Endodermal cell (in vitro differentiated cells): Measurements from ENCODE around the gene PCDHA1. TPM values are rescaled to one million over a fixed set of nuclear protein-coding genes. Genes with fewer than 3 reads are reported as not detected.

ENCODE experiments used
- DNase-seq: peaks from one replicate; pipeline ENCODE4 v3.0.0-alpha.2; 2017
- H3K27ac ChIP-seq: 2 replicates; pipeline ENCODE4 v1.5.1; 2013; ENCODE audit warnings: mild to moderate bottlenecking, low read depth, low read length, moderate library complexity
- H3K27me3 ChIP-seq: 2 replicates; pipeline ENCODE4 v1.6.1; 2013; ENCODE audit warnings: mild to moderate bottlenecking, low read length, moderate library complexity; ENCODE audit not compliant: insufficient read depth, control insufficient read depth, poor library complexity, severe bottlenecking
- H3K36me3 ChIP-seq: 2 replicates; pipeline ENCODE4 v1.7.0; 2013; ENCODE audit warnings: mild to moderate bottlenecking, low read length, moderate library complexity; ENCODE audit not compliant: control insufficient read depth, insufficient read depth
- H3K4me1 ChIP-seq: one replicate; pipeline ENCODE4 v1.7.0; 2013; ENCODE audit warnings: low read length; ENCODE audit not compliant: control insufficient read depth, insufficient read depth
- H3K4me3 ChIP-seq: 2 replicates; pipeline ENCODE4 v1.5.1; 2013; ENCODE audit warnings: mild to moderate bottlenecking, low read length, moderate library complexity
- H3K9ac ChIP-seq: 2 replicates; pipeline ENCODE4 v1.6.1; 2013; ENCODE audit warnings: mild to moderate bottlenecking, low read length, moderate library complexity; ENCODE audit not compliant: poor library complexity, severe bottlenecking; ENCODE audit errors: extremely low read depth
- H3K9me3 ChIP-seq: 2 replicates; pipeline ENCODE4 v1.6.1; 2013; ENCODE audit warnings: mild to moderate bottlenecking, low read length, moderate library complexity; ENCODE audit not compliant: control insufficient read depth
- H3K27ac Mint-ChIP-seq: 2 replicates; pipeline ENCODE4 v1.8.0; 2020; ENCODE audit warnings: mixed read lengths
- H3K27me3 Mint-ChIP-seq: 2 replicates; pipeline ENCODE4 v1.8.0; 2021; ENCODE audit warnings: mild to moderate bottlenecking, mixed read lengths; ENCODE audit not compliant: insufficient read depth
- H3K36me3 Mint-ChIP-seq: 2 replicates; pipeline ENCODE4 v1.8.0; 2020; ENCODE audit warnings: low read depth, mixed read lengths
- H3K4me1 Mint-ChIP-seq: 2 replicates; pipeline ENCODE4 v1.8.0; 2020; ENCODE audit warnings: mixed read lengths
- H3K4me3 Mint-ChIP-seq: 2 replicates; pipeline ENCODE4 v1.8.0; 2020; ENCODE audit warnings: mild to moderate bottlenecking, moderate library complexity, mixed read lengths
- H3K9me3 Mint-ChIP-seq: 2 replicates; pipeline ENCODE4 v1.8.0; 2020; ENCODE audit warnings: mild to moderate bottlenecking, mixed read lengths
- WGBS, 2 experiments: methylation state at CpG; one replicate each; pipeline versions ENCODE4 v1.1.5 to v1.1.7; 2013; ENCODE audit warnings: missing lambda C conversion rate in 2 of 2, mixed read lengths in 1 of 2; ENCODE audit not compliant: insufficient coverage in 1 of 2, insufficient read length in 1 of 2; 5-methylcytosine and 5-hydroxymethylcytosine counted together
- long read RNA-seq, 4 experiments: library from polyadenylated mRNA in 2 of 4; library from RNA in 1 of 4; library from capped mRNA in 1 of 4; stranded (forward) in 3 of 4; unstranded in 1 of 4; transcript quantifications; one replicate each; pipeline ENCODE4 v2.0.0, GENCODE V29; 2020 to 2021; ENCODE audit warnings: inconsistent platforms in 1 of 4
- polyA plus RNA-seq, 2 experiments: library from polyadenylated mRNA; stranded (reverse); fragments of 50-300 nt; gene quantifications; one replicate each; pipeline ENCODE4 v1.2.3, GENCODE V29; 2013
- total RNA-seq, 2 donors: library from RNA; stranded (reverse); fragmentation: NEBNext Ultra II Directional in 1 of 2; extraction: Animal tissue kit (Norgen Biotek cat#: 25700) in 1 of 2; gene quantifications; 2 replicates in 1 of 2; 3 replicates in 1 of 2; pipeline ENCODE4 v1.2.1, GENCODE V29; 2021
- TF ChIP-seq, protein P1 (sequence below): fragments of 200-600 bp; sonication (generic); conservative IDR thresholded peaks from 2 replicates; pipeline ENCODE4 v1.5.0; 2021; ENCODE audit warnings: antibody characterized with exemption, mild to moderate bottlenecking

Gene PCDHA1
- total RNA-seq, result 1 to 10 TPM in 1 of 2 donors, under 1 TPM in 1; 0.18 to 2.9 TPM
- not detected for polyA plus RNA-seq (2013, experiment 1 of 2)
- not detected for polyA plus RNA-seq (2013, experiment 2 of 2)
- long read RNA-seq, experiment 1, partial matches to known transcripts, result 0 of 10 reads
- long read RNA-seq, experiment 1, other reads (novel, unspliced or antisense), result 10 of 10 reads
- long read RNA-seq, experiment 2, partial matches to known transcripts, result 0 of 6 reads
- long read RNA-seq, experiment 2, other reads (novel, unspliced or antisense), result 6 of 6 reads
- long read RNA-seq, experiment 3, transcript PCDHA1-201 (1 exons, 2,726 nt), result major isoform, 19 of 21 reads
- long read RNA-seq, experiment 3, partial matches to known transcripts, result 0 of 21 reads
- long read RNA-seq, experiment 3, other reads (novel, unspliced or antisense), result 2 of 21 reads
- long read RNA-seq, experiment 4, result 0 reads

DNA sequence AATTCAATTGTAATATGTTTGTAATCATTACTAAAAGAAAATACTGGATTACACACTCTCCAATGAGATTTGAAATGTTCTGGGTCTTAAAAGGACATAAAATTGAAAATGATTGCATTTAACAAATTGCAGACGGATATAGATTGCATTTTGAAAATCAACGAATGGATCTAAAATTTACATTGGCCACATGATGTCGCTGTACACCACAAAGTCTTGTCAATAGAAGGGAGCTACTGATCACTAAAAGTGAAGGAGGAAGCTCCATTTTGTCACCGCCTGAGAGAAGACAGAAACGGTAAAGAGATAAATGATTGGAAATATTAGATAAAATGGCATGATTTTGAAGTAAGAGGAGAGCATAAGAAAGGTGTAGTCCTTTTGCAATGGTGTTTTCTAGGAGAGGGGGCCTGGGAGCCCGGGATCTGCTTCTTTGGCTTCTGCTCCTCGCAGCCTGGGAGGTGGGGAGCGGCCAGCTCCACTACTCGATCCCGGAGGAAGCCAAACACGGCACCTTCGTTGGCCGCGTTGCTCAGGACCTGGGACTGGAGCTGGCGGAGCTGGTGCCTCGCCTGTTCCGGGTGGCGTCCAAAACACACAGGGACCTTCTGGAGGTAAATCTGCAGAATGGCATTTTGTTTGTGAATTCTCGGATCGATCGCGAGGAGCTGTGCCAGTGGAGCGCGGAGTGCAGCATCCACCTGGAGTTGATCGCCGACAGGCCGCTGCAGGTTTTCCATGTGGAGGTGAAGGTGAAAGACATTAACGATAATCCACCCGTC, at the start of gene PCDHA1:
Gene PCDHA1 (plus strand): TSS at position 236 of the 782 bp plus-strand sequence.
- DNase-seq, result no peak
- H3K9ac ChIP-seq, result no peak within 1 kb of the TSS
- no peaks in the 10 kb centered on the region for H3K27me3 ChIP-seq
- no peaks in the 10 kb centered on the region for H3K4me1 Mint-ChIP-seq
- peaks cover 68% of the 10 kb centered on the region for H3K9me3 Mint-ChIP-seq
- no peaks in the 10 kb centered on the region for H3K36me3 ChIP-seq
- H3K27ac Mint-ChIP-seq, result peak within 1 kb of the TSS; percentile 17
- H3K27ac ChIP-seq, result no peak within 1 kb of the TSS
- no peak within 1 kb of the TSS for H3K4me3 ChIP-seq
- H3K36me3 Mint-ChIP-seq, result no peaks in the 10 kb centered on the region
- WGBS, 2 experiments, result 87 to 89% methylated on average over 26 to 29 of the region's 29 CpGs
- peak within 1 kb of the TSS; percentile 48 for H3K4me3 Mint-ChIP-seq
- H3K9me3 ChIP-seq, result peaks cover 21% of the 10 kb centered on the region
- peaks cover 14% of the 10 kb centered on the region for H3K27me3 Mint-ChIP-seq
- TF ChIP-seq, protein P1, sequence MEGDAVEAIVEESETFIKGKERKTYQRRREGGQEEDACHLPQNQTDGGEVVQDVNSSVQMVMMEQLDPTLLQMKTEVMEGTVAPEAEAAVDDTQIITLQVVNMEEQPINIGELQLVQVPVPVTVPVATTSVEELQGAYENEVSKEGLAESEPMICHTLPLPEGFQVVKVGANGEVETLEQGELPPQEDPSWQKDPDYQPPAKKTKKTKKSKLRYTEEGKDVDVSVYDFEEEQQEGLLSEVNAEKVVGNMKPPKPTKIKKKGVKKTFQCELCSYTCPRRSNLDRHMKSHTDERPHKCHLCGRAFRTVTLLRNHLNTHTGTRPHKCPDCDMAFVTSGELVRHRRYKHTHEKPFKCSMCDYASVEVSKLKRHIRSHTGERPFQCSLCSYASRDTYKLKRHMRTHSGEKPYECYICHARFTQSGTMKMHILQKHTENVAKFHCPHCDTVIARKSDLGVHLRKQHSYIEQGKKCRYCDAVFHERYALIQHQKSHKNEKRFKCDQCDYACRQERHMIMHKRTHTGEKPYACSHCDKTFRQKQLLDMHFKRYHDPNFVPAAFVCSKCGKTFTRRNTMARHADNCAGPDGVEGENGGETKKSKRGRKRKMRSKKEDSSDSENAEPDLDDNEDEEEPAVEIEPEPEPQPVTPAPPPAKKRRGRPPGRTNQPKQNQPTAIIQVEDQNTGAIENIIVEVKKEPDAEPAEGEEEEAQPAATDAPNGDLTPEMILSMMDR, result peak; percentile 72
- no peaks in the 10 kb centered on the region for H3K4me1 ChIP-seq

DNA sequence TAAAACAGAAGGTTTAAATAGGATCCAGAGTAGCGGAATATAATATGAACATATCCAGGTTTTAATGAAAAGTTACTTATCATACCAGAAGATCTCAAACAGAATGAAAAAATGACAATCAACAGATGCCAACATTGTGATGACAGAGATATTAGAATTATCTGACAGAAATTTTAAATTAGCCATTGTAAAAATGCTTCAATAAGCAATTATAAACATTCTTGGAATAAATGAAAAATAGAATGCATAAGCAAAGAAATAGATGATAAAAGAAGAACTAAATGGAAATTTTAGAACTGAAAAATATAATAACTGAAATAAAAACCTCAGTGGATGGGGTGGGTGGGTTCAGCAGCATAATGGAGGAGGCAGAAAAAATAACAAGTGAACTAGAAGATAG, 48.5 kb upstream of the PCDHA1 start:
- TF ChIP-seq, protein P1, result no peak
- H3K9ac ChIP-seq, result no peak overlapping the region
- no peak overlapping the region for H3K27ac ChIP-seq
- no peaks in the 10 kb centered on the region for H3K9me3 ChIP-seq
- H3K27me3 ChIP-seq, result no peaks in the 10 kb centered on the region
- H3K4me3 ChIP-seq, result no peak overlapping the region
- H3K4me3 Mint-ChIP-seq, result no peak overlapping the region
- no peaks in the 10 kb centered on the region for H3K9me3 Mint-ChIP-seq
- WGBS, 2 experiments, result no CpG with 5 or more reads among the region's 1 CpG
- no peaks in the 10 kb centered on the region for H3K36me3 Mint-ChIP-seq
- H3K36me3 ChIP-seq, result no peaks in the 10 kb centered on the region
- no peak overlapping the region for H3K27ac Mint-ChIP-seq
- H3K27me3 Mint-ChIP-seq, result peaks cover 31% of the 10 kb centered on the region
- no peaks in the 10 kb centered on the region for H3K4me1 Mint-ChIP-seq
- DNase-seq, result no peak
- H3K4me1 ChIP-seq, result no peaks in the 10 kb centered on the region

DNA sequence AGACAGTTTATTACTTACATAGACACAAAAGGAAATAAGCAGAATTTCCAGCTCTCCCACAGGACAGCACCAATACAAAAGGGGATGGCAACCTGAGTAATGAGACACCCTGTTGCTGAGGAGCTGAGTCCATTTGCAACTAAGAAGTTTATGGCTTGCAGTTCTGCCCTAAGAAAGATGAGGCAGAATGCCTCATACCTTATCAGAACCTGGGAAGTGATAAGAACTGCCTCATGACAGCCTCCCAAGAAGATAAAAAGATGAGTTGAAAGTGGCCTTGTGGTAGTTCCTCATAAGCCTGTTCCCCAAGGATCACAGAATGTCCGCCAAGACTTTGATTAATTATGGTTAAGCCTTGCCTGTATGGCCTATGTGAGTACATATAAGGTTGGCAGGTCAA, 44.0 kb upstream of the PCDHA1 start:
- Histone ChIP-seq H3K4me3 (no peak overlapping the region), H3K9me3 (no peaks in the 10 kb centered on the region), H3K4me1 (no peaks in the 10 kb centered on the region), H3K36me3 (no peaks in the 10 kb centered on the region), H3K9ac (no peak overlapping the region), H3K27ac (no peak overlapping the region), H3K27me3 (no peaks in the 10 kb centered on the region)
- 63% methylated on average over 1 of the region's 1 CpG; no CpG with 5 or more reads in 1 of the 2 experiments for WGBS, 2 experiments
- DNase-seq, result no peak
- H3K4me1 Mint-ChIP-seq, result no peaks in the 10 kb centered on the region
- no peaks in the 10 kb centered on the region for H3K36me3 Mint-ChIP-seq
- no peak overlapping the region for H3K4me3 Mint-ChIP-seq
- TF ChIP-seq, protein P1, result no peak
- no peak overlapping the region for H3K27ac Mint-ChIP-seq
- H3K27me3 Mint-ChIP-seq, result peaks cover 14% of the 10 kb centered on the region
- peaks cover 14% of the 10 kb centered on the region for H3K9me3 Mint-ChIP-seq
